HEK293 (cell line): ENCODE results near the gene QRFPR.
A peak's percentile ranks its signal among the peaks of the same experiment; 100 is the strongest.

Source experiments
- CTCF ChIA-PET: fragments of 350-600 bp; formaldehyde crosslinking; extraction: SDS; loops from one replicate; lab custom pipeline; 2021; ENCODE audit warnings: antibody characterized with exemption; lab: Yijun Ruan, JAX
- POLR2A ChIA-PET: fragments of 300-600 bp; formaldehyde crosslinking; extraction: SDS; loops from one replicate; lab custom pipeline; 2020; ENCODE audit warnings: antibody characterized with exemption, inconsistent platforms; lab: Yijun Ruan, JAX
- H3K27ac ChIP-seq: fragments of 200-500 bp; sonication (Bioruptor generic); 2 replicates; pipeline ENCODE4 v1.5.1; 2014; ENCODE audit warnings: low read depth, low read length, control low read depth, inconsistent platforms; ENCODE audit errors: extremely low read depth
- H3K36me3 ChIP-seq, 2 experiments: fragments of 200-500 bp in 1 of 2; sonication (Bioruptor generic) in 1 of 2; 1 replicate in 1 of 2; 2 replicates in 1 of 2; pipeline ENCODE4 v1.5.1; 2014 to 2017; ENCODE audit warnings: inconsistent platforms in 2 of 2, low read length in 2 of 2; ENCODE audit not compliant: control insufficient read depth in 2 of 2, insufficient read depth in 1 of 2
- H3K4me1 ChIP-seq: fragments of 200-500 bp; sonication (Bioruptor generic); 2 replicates; pipeline ENCODE4 v1.5.1; 2014; ENCODE audit warnings: mild to moderate bottlenecking, low read length, inconsistent platforms; ENCODE audit not compliant: control insufficient read depth, insufficient read depth
- H3K4me3 ChIP-seq: 2 replicates; pipeline ENCODE4 v1.5.1; 2011; ENCODE audit warnings: low read depth, mild to moderate bottlenecking, control low read depth, low read length, moderate library complexity
- H3K9me3 ChIP-seq: fragments of 200-500 bp; sonication (Bioruptor generic); 2 replicates; pipeline ENCODE4 v1.5.1; 2014; ENCODE audit warnings: low read depth, low read length, inconsistent platforms; ENCODE audit not compliant: control insufficient read depth, insufficient read depth
- BCL11B ChIP-seq: fragments of 450-650 bp; formaldehyde crosslinking; IDR thresholded peaks from 2 replicates; pipeline ENCODE4 v1.5.1; 2016; ENCODE audit warnings: low read depth, missing biosample characterization, missing genetic modification characterization
- FEZF1 ChIP-seq: fragments of 450-650 bp; formaldehyde crosslinking; IDR thresholded peaks from 2 replicates; pipeline ENCODE4 v1.5.1; 2016; ENCODE audit warnings: missing biosample characterization, missing genetic modification characterization
- HOXA7 ChIP-seq: sonication (generic); formaldehyde crosslinking; IDR thresholded peaks from 2 replicates; pipeline ENCODE4 v1.8.1; 2022; ENCODE audit warnings: missing genetic modification reagents, borderline replicate concordance
- KLF1 ChIP-seq: fragments of 450-650 bp; formaldehyde crosslinking; IDR thresholded peaks from 2 replicates; pipeline ENCODE4 v1.5.1; 2016; ENCODE audit warnings: missing biosample characterization, missing genetic modification characterization
- OSR2 ChIP-seq: fragments of 450-650 bp; formaldehyde crosslinking; IDR thresholded peaks from 2 replicates; pipeline ENCODE4 v1.5.1; 2016; ENCODE audit warnings: missing biosample characterization, missing genetic modification characterization
- REPIN1 ChIP-seq: fragments of 450-650 bp; formaldehyde crosslinking; IDR thresholded peaks from 2 replicates; pipeline ENCODE4 v1.5.1; 2017; ENCODE audit warnings: missing biosample characterization, missing genetic modification characterization, low read depth
- ZBTB7A ChIP-seq: fragments of 450-650 bp; formaldehyde crosslinking; IDR thresholded peaks from 2 replicates; pipeline ENCODE4 v1.5.1; 2016; ENCODE audit warnings: low read depth, missing biosample characterization, missing genetic modification characterization
- ZFP3 ChIP-seq: fragments of 450-650 bp; formaldehyde crosslinking; IDR thresholded peaks from 2 replicates; pipeline ENCODE4 v1.5.1; 2016; ENCODE audit warnings: low read depth, missing biosample characterization, missing genetic modification characterization
- ZNF239 ChIP-seq: fragments of 450-650 bp; formaldehyde crosslinking; IDR thresholded peaks from 2 replicates; pipeline ENCODE4 v1.5.1; 2016; ENCODE audit warnings: missing biosample characterization, missing genetic modification characterization
- ZNF549 ChIP-seq: fragments of 450-650 bp; IDR thresholded peaks from 2 replicates; pipeline ENCODE4 v1.5.1; 2018; ENCODE audit warnings: missing biosample characterization, missing genetic modification characterization, mild to moderate bottlenecking, inconsistent platforms, moderate library complexity
- ZNF585B ChIP-seq: fragments of 450-650 bp; formaldehyde crosslinking; IDR thresholded peaks from 2 replicates; pipeline ENCODE4 v1.5.1; 2016; ENCODE audit warnings: missing biosample characterization, missing genetic modification characterization
- ZNF660 ChIP-seq: fragments of 450-650 bp; IDR thresholded peaks from 2 replicates; pipeline ENCODE4 v1.5.1; 2018; ENCODE audit warnings: missing biosample characterization, mild to moderate bottlenecking, missing genetic modification characterization
- ZSCAN23 ChIP-seq: fragments of 450-650 bp; formaldehyde crosslinking; IDR thresholded peaks from 2 replicates; pipeline ENCODE4 v1.5.1; 2016; ENCODE audit warnings: missing biosample characterization, missing genetic modification characterization
- TF ChIP-seq, protein P1 (sequence below): fragments of 450-650 bp; formaldehyde crosslinking; IDR thresholded peaks from 2 replicates; pipeline ENCODE4 v1.5.1; 2016; ENCODE audit warnings: missing biosample characterization, missing genetic modification characterization
- TF ChIP-seq, protein P2 (sequence below): fragments of 450-650 bp; formaldehyde crosslinking; IDR thresholded peaks from 2 replicates; pipeline ENCODE4 v1.5.1; 2016; ENCODE audit warnings: missing biosample characterization, missing genetic modification characterization
- TF ChIP-seq, protein P3 (sequence below): fragments of 450-650 bp; formaldehyde crosslinking; IDR thresholded peaks from 2 replicates; pipeline ENCODE4 v1.5.1; 2016; ENCODE audit warnings: missing biosample characterization, missing genetic modification characterization
- TF ChIP-seq, protein P4 (sequence below): fragments of 450-650 bp; formaldehyde crosslinking; IDR thresholded peaks from 2 replicates; pipeline ENCODE4 v1.5.1; 2017; ENCODE audit warnings: missing biosample characterization, missing genetic modification characterization

QRFPR gene

DNA sequence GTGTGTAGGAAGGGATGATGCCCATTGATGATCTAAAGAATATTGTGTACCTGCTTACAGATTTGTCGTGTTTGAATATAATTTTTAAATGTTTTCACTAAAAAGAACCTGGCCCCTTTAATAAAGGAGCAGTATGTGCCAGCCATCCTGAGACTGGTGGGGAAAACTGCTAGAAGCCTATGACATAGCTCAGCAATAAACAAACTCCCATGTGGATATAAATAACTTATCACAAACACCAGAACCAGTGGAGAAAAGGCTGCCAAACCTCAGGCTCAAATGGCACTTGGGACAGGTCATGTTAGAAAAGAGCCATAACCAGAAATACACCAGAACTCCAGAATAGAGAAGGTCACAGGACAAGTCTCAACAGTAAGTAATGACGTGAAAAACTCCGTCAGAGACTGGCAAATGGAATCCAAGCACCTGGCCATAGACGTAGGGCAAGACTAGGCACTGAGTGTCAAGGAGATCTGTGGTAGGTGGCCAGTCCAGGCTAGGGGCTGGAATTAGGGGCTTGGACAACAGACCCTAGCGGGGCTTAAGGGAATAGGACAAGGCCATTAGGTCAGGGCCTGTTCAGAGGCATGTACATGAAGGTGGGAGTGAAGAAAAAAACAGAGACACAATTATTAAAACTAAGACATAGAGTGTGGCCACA is 11.7 kb upstream of the QRFPR start (continued):
- TF ChIP-seq ZNF660 (tag by site-specific recombination) (no peak), REPIN1 (tag by site-specific recombination) (no peak), ZNF585B (no peak), ZNF549 (tag by site-specific recombination) (no peak), ZNF239 (tag by site-specific recombination) (no peak), KLF1 (tag by site-specific recombination) (no peak), FEZF1 (tag by site-specific recombination) (no peak)
- TF ChIP-seq, protein P1, sequence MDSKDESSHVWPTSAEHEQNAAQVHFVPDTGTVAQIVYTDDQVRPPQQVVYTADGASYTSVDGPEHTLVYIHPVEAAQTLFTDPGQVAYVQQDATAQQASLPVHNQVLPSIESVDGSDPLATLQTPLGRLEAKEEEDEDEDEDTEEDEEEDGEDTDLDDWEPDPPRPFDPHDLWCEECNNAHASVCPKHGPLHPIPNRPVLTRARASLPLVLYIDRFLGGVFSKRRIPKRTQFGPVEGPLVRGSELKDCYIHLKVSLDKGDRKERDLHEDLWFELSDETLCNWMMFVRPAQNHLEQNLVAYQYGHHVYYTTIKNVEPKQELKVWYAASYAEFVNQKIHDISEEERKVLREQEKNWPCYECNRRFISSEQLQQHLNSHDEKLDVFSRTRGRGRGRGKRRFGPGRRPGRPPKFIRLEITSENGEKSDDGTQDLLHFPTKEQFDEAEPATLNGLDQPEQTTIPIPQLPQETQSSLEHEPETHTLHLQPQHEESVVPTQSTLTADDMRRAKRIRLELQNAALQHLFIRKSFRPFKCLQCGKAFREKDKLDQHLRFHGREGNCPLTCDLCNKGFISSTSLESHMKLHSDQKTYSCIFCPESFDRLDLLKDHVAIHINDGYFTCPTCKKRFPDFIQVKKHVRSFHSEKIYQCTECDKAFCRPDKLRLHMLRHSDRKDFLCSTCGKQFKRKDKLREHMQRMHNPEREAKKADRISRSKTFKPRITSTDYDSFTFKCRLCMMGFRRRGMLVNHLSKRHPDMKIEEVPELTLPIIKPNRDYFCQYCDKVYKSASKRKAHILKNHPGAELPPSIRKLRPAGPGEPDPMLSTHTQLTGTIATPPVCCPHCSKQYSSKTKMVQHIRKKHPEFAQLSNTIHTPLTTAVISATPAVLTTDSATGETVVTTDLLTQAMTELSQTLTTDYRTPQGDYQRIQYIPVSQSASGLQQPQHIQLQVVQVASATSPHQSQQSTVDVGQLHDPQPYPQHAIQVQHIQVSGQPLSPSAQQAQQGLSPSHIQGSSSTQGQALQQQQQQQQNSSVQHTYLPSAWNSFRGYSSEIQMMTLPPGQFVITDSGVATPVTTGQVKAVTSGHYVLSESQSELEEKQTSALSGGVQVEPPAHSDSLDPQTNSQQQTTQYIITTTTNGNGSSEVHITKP (tag by site-specific recombination), result no peak

DNA sequence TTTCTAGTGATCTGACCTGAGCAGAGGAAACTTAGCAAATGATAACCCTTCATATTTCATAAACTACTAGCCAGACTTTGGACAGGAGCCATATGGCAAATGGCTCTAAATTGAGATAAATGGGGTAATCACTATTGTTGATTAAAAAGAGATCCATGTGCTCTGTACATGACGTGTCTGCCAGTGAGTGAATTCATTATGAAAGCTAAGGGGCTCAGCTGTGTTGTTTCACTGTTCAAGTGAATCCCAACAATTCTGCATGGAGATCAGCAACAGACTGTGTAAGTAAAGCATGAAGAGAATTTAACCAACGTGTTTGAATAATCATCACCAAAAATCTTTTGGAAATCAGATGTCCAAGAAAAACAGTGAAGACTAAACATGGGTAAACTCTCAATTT is 9.5 kb upstream of the QRFPR start:
- CTCF ChIA-PET, result no interaction called here
- Histone ChIP-seq H3K4me1 (no peaks in the 10 kb centered on the region), H3K4me3 (no peak overlapping the region), H3K27ac (no peak overlapping the region), H3K36me3 (no peaks in the 10 kb centered on the region)
- no peak for TF ChIP-seq ZBTB7A (tag by site-specific recombination)
- TF ChIP-seq, protein P2, sequence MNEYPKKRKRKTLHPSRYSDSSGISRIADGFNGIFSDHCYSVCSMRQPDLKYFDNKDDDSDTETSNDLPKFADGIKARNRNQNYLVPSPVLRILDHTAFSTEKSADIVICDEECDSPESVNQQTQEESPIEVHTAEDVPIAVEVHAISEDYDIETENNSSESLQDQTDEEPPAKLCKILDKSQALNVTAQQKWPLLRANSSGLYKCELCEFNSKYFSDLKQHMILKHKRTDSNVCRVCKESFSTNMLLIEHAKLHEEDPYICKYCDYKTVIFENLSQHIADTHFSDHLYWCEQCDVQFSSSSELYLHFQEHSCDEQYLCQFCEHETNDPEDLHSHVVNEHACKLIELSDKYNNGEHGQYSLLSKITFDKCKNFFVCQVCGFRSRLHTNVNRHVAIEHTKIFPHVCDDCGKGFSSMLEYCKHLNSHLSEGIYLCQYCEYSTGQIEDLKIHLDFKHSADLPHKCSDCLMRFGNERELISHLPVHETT (tag by site-specific recombination), result no peak
- TF ChIP-seq OSR2, result no peak
- no peak for TF ChIP-seq ZSCAN23
- TF ChIP-seq, all 188 proteins: peak for 0
- POLR2A ChIA-PET, result no interaction called here
- H3K9me3 ChIP-seq, result no peaks in the 10 kb centered on the region

DNA sequence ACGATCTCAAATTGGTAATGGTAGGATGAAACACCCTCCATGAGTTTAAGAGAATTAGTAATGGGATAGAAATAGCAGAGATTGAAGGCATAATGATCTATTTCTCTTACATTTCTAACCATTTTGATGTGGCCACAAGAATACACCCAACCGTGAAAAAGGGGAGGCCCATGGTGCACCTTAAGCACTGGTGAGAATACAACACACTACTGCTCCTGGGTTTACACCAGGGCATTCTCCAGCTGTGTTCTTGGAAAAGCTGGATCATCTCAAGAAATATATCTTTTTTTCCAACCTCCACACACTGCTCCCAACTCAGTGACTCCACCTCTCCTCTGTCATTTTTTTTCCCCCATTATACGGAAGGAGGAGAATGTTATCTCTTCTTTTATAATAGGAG is 1.5 kb downstream of the QRFPR start:
- CTCF ChIA-PET, result interaction anchor here (2.0 kb wide), 1 partner anchor 9 kb away, joined by 9 read pairs; no protein-coding TSS in a partner anchor
- no peaks in the 10 kb centered on the region for H3K4me1 ChIP-seq
- no peaks in the 10 kb centered on the region for H3K36me3 ChIP-seq
- POLR2A ChIA-PET, result no interaction called here
- no peak overlapping the region for H3K4me3 ChIP-seq
- H3K9me3 ChIP-seq, result no peaks in the 10 kb centered on the region
- no peak overlapping the region for H3K27ac ChIP-seq
- TF ChIP-seq, protein P3, sequence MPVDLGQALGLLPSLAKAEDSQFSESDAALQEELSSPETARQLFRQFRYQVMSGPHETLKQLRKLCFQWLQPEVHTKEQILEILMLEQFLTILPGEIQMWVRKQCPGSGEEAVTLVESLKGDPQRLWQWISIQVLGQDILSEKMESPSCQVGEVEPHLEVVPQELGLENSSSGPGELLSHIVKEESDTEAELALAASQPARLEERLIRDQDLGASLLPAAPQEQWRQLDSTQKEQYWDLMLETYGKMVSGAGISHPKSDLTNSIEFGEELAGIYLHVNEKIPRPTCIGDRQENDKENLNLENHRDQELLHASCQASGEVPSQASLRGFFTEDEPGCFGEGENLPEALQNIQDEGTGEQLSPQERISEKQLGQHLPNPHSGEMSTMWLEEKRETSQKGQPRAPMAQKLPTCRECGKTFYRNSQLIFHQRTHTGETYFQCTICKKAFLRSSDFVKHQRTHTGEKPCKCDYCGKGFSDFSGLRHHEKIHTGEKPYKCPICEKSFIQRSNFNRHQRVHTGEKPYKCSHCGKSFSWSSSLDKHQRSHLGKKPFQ, result peak; percentile 55; the same call in 1 of the 2 replicates
- TF ChIP-seq, protein P1 (tag by site-specific recombination), result peak; percentile 51
- TF ChIP-seq, protein P4, sequence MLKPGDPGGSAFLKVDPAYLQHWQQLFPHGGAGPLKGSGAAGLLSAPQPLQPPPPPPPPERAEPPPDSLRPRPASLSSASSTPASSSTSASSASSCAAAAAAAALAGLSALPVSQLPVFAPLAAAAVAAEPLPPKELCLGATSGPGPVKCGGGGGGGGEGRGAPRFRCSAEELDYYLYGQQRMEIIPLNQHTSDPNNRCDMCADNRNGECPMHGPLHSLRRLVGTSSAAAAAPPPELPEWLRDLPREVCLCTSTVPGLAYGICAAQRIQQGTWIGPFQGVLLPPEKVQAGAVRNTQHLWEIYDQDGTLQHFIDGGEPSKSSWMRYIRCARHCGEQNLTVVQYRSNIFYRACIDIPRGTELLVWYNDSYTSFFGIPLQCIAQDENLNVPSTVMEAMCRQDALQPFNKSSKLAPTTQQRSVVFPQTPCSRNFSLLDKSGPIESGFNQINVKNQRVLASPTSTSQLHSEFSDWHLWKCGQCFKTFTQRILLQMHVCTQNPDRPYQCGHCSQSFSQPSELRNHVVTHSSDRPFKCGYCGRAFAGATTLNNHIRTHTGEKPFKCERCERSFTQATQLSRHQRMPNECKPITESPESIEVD, result no peak
- no peak for TF ChIP-seq BCL11B (tag by site-specific recombination)
- no peak for TF ChIP-seq HOXA7 (CRISPR knock-in tag)
- TF ChIP-seq ZFP3, result no peak
